Measurements from ENCODE around the gene HDAC4.
"Not testable (repeated sequence)": the region's sequence is repeated elsewhere in the genome, so short reads cannot be mapped to it uniquely, and the experiment has no call there.

HDAC4 gene

GRCh38 chr2:239178484-239178883, 222.3 kb downstream of the HDAC4 start:
- no peak for DNase-seq

GRCh38 chr2:239177908-239178307, 222.9 kb downstream of the HDAC4 start:
- DNase-seq: no peak

- DNase-seq: no peak
Measured at GRCh38 chr2:239177325-239177724, 223.5 kb downstream of the HDAC4 start.

GRCh38 chr2:239176138-239176803, 224.5 kb downstream of the HDAC4 start:
- not testable (repeated sequence) for DNase-seq

GRCh38 chr2:239175181-239175580, 225.6 kb downstream of the HDAC4 start:
- DNase-seq: no peak

- no peak for DNase-seq
Measured at GRCh38 chr2:239173301-239173700, 227.5 kb downstream of the HDAC4 start.

- DNase-seq: no peak
Measured at GRCh38 chr2:239171643-239172042, 229.2 kb downstream of the HDAC4 start.

GRCh38 chr2:239169311-239170048, 231.3 kb downstream of the HDAC4 start:
- no peak for DNase-seq

GRCh38 chr2:239168575-239168974, 232.2 kb downstream of the HDAC4 start:
- DNase-seq: no peak

- DNase-seq: no peak
Measured at GRCh38 chr2:239167766-239168444, 232.9 kb downstream of the HDAC4 start.

GRCh38 chr2:239167011-239167673, 233.7 kb downstream of the HDAC4 start:
- DNase-seq: no peak

- DNase-seq: no peak
Measured at GRCh38 chr2:239166201-239166834, 234.5 kb downstream of the HDAC4 start.

- no peak for DNase-seq
Measured at GRCh38 chr2:239165206-239165831, 235.5 kb downstream of the HDAC4 start.

GRCh38 chr2:239164335-239164871, 236.4 kb downstream of the HDAC4 start:
- DNase-seq: no peak

GRCh38 chr2:239163688-239164334, 237.0 kb downstream of the HDAC4 start:
- no peak for DNase-seq

GRCh38 chr2:239162976-239163687, 237.7 kb downstream of the HDAC4 start:
- no peak for DNase-seq

GRCh38 chr2:239162141-239162821, 238.5 kb downstream of the HDAC4 start:
- DNase-seq: no peak

- no peak for DNase-seq
Measured at GRCh38 chr2:239161711-239162140, 239.1 kb downstream of the HDAC4 start.

GRCh38 chr2:239160226-239161143, 240.3 kb downstream of the HDAC4 start:
- DNase-seq: no peak

Measured in activated CD8-positive, alpha-beta memory T cell treated with anti-CD3 and anti-CD28 coated beads, Interleukin-2, amount 50 U/mL, for 48 hours (primary cell).